Panc1 (cell line): Measurements from ENCODE around the gene MRE11. TPM values are rescaled to one million over a fixed set of nuclear protein-coding genes. Genes with fewer than 3 reads are reported as not detected.

Experiments used
- ATAC-seq: fragments of 200-7000 bp; cut with Tn5 transposase; 2 replicates; pipeline ENCODE4 v1.9.1; 2020; ENCODE audit warnings: mild to moderate bottlenecking, moderate library complexity
- BruUV-seq: library from RNA; stranded (reverse); fragments of 400-500 nt; replicated peaks from 2 replicates; lab custom pipeline; 2021; lab: Mats Ljungman, UMichigan
- CTCF ChIA-PET: fragments of 300-600 bp; sonication (Branson Sonifier 250); formaldehyde crosslinking; loops from one replicate; lab custom pipeline; 2022; ENCODE audit warnings: antibody characterized with exemption; lab: Charles Lee
- POLR2A ChIA-PET: fragments of 300-600 bp; sonication (Branson Sonifier 250); formaldehyde crosslinking; loops from one replicate; lab custom pipeline; 2022; ENCODE audit warnings: antibody characterized with exemption; lab: Charles Lee
- DNase-seq: peaks from one replicate; pipeline ENCODE4 v3.0.0-alpha.2; 2010; ENCODE audit warnings: low read depth, low spot score
- H3K27ac ChIP-seq: 2 replicates; pipeline ENCODE4 v1.5.1; 2011; ENCODE audit warnings: mild to moderate bottlenecking, low read length, inconsistent platforms
- H3K27me3 ChIP-seq: fragments of 200-500 bp; sonication (Bioruptor generic); 2 replicates; pipeline ENCODE4 v1.6.0; 2014; ENCODE audit warnings: low read length, inconsistent platforms; ENCODE audit not compliant: control insufficient read depth, insufficient read depth
- H3K36me3 ChIP-seq: fragments of 200-500 bp; sonication (Bioruptor generic); 2 replicates; pipeline ENCODE4 v1.5.1; 2014; ENCODE audit warnings: inconsistent platforms, mild to moderate bottlenecking, low read length, moderate library complexity; ENCODE audit not compliant: control insufficient read depth, insufficient read depth
- H3K4me1 ChIP-seq: 2 replicates; pipeline ENCODE4 v1.5.1; 2011; ENCODE audit warnings: inconsistent platforms, mild to moderate bottlenecking, low read length, moderate library complexity; ENCODE audit not compliant: control insufficient read depth, insufficient read depth
- H3K4me3 ChIP-seq, 2 experiments: 2 replicates each; pipeline ENCODE4 v1.5.1; 2011 to 2012; ENCODE audit warnings: low read depth in 2 of 2, low read length in 2 of 2, mild to moderate bottlenecking in 2 of 2, inconsistent platforms in 1 of 2, moderate library complexity in 1 of 2
- H3K9me3 ChIP-seq: fragments of 200-500 bp; sonication (Bioruptor generic); 2 replicates; pipeline ENCODE4 v1.5.1; 2014; ENCODE audit warnings: low read depth, mild to moderate bottlenecking, inconsistent platforms, low read length, moderate library complexity; ENCODE audit not compliant: control insufficient read depth, insufficient read depth
- CTCF ChIP-seq: fragments of 450-650 bp; IDR thresholded peaks from 2 replicates; pipeline ENCODE4 v1.5.1; 2017; ENCODE audit warnings: mild to moderate bottlenecking
- POLR2AphosphoS5 ChIP-seq: IDR thresholded peaks from 2 replicates; pipeline ENCODE4 v1.6.1; 2012; ENCODE audit warnings: mild to moderate bottlenecking, low read depth, low read length, moderate library complexity
- SIN3A ChIP-seq: IDR thresholded peaks from 2 replicates; pipeline ENCODE4 v1.6.1; 2012; ENCODE audit warnings: low read depth, mild to moderate bottlenecking, low read length, moderate library complexity, borderline replicate concordance; ENCODE audit not compliant: insufficient read depth
- TCF7L2 ChIP-seq: IDR thresholded peaks from 2 replicates; pipeline ENCODE4 v1.6.1; 2011; ENCODE audit warnings: mild to moderate bottlenecking, low read depth, low read length, inconsistent platforms
- in situ Hi-C: cut with HindIII; loops from 2 replicates; pipeline ENCODE4 v1.10.0; 2016; ENCODE audit warnings: low sequenced_read_pairs, low pct_unique_long_range_greater_than_20kb
- intact Hi-C: fragments of 100-400 bp; cut with micrococcal nuclease; formaldehyde crosslinking; loops from one replicate; pipeline ENCODE4 v1.10.0; 2022; ENCODE audit not compliant: unreplicated experiment
- total RNA-seq: library from RNA; stranded (reverse); gene quantifications from one replicate; pipeline ENCODE4 v1.2.1, GENCODE V29; 2021; ENCODE audit not compliant: unreplicated experiment
- TF ChIP-seq, protein P1 (sequence below), 2 experiments: IDR thresholded peaks; 2 replicates each; pipeline ENCODE4 v1.6.1; 2011 to 2012; ENCODE audit warnings: low read depth in 2 of 2, control low read depth in 1 of 2, low read length in 1 of 2, mild to moderate bottlenecking in 1 of 2, moderate library complexity in 1 of 2; ENCODE audit not compliant: insufficient read depth in 1 of 2

The MRE11 gene
- total RNA-seq, 1 experiment from 2014 or later = 35.0 TPM

- no peaks in the 10 kb centered on the region for H3K4me1 ChIP-seq
- H3K4me3 ChIP-seq = no peak overlapping the region
- H3K36me3 ChIP-seq = no peaks in the 10 kb centered on the region
- intact Hi-C loops = no loop called here
- no peak for ATAC-seq
- H3K27ac ChIP-seq = no peak overlapping the region
- no TSS peak for BruUV-seq
- CTCF ChIA-PET = no interaction called here
- DNase-seq = no peak
- in situ Hi-C loops = no loop called here
- TF ChIP-seq CTCF (no peak), SIN3A (no peak), TCF7L2 (no peak), POLR2AphosphoS5 (no peak)
- TF ChIP-seq, protein P1, sequence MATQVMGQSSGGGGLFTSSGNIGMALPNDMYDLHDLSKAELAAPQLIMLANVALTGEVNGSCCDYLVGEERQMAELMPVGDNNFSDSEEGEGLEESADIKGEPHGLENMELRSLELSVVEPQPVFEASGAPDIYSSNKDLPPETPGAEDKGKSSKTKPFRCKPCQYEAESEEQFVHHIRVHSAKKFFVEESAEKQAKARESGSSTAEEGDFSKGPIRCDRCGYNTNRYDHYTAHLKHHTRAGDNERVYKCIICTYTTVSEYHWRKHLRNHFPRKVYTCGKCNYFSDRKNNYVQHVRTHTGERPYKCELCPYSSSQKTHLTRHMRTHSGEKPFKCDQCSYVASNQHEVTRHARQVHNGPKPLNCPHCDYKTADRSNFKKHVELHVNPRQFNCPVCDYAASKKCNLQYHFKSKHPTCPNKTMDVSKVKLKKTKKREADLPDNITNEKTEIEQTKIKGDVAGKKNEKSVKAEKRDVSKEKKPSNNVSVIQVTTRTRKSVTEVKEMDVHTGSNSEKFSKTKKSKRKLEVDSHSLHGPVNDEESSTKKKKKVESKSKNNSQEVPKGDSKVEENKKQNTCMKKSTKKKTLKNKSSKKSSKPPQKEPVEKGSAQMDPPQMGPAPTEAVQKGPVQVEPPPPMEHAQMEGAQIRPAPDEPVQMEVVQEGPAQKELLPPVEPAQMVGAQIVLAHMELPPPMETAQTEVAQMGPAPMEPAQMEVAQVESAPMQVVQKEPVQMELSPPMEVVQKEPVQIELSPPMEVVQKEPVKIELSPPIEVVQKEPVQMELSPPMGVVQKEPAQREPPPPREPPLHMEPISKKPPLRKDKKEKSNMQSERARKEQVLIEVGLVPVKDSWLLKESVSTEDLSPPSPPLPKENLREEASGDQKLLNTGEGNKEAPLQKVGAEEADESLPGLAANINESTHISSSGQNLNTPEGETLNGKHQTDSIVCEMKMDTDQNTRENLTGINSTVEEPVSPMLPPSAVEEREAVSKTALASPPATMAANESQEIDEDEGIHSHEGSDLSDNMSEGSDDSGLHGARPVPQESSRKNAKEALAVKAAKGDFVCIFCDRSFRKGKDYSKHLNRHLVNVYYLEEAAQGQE (IDR thresholded peaks at IDR 0.05; ENCODE audit: insufficient read depth in 1 of 2, low read depth in 2 of 2, low read length in 1 of 2) = no peak
- POLR2A ChIA-PET = interaction anchor here (0.6 kb wide), 1 partner anchor 47 kb away, joined by 3 read pairs; no protein-coding TSS in a partner anchor
- H3K27me3 ChIP-seq = peaks cover 2% of the 10 kb centered on the region; the same call in 1 of the 2 replicates
- H3K9me3 ChIP-seq = no peaks in the 10 kb centered on the region
These were observed 40.3 kb upstream of the MRE11 start for GRCh38 chr11:94533696-94534630.

DNA sequence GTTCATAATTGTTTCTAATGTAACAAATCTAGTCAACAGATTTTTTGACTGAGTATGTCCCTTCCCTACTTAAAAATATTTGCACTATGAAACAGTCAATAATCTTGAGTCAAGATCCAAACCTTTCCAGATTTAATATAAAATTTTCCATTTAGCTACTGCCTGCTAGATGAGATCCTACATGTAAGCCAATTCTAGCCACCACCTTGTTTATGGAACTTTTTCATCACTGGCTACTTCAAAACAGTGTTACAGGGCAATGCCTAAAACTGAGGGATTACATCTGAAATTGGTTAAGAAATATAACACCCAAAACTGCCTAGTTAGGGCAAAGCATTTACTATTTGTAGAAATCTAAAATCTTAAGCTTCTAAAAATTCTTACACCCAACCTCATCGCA is 39.6 kb upstream of the MRE11 start:
- in situ Hi-C loops (no loop called here), intact Hi-C loops (no loop called here)
- TF ChIP-seq, protein P1 (IDR thresholded peaks at IDR 0.05; ENCODE audit: insufficient read depth in 1 of 2, low read depth in 2 of 2, low read length in 1 of 2) = no peak
- TF ChIP-seq CTCF = no peak
- no peak for TF ChIP-seq TCF7L2
- TF ChIP-seq SIN3A = no peak
- TF ChIP-seq POLR2AphosphoS5 = no peak
- Histone ChIP-seq H3K27me3 (peaks cover 2% of the 10 kb centered on the region; the same call in 1 of the 2 replicates), H3K4me1 (no peaks in the 10 kb centered on the region), H3K36me3 (no peaks in the 10 kb centered on the region), H3K9me3 (no peaks in the 10 kb centered on the region), H3K27ac (no peak overlapping the region), H3K4me3 (no peak overlapping the region)
- ChIA-PET CTCF (no interaction called here), POLR2A (interaction anchor here (0.6 to 1.0 kb wide), 2 partner anchors 11 to 48 kb away, joined by 3 read pairs; partner anchors contain the start of gene FUT4)
- BruUV-seq = no TSS peak
- no peak for ATAC-seq
- DNase-seq = no peak
